ENCODE measurements around the gene LRMDA.

The LRMDA gene

DNA sequence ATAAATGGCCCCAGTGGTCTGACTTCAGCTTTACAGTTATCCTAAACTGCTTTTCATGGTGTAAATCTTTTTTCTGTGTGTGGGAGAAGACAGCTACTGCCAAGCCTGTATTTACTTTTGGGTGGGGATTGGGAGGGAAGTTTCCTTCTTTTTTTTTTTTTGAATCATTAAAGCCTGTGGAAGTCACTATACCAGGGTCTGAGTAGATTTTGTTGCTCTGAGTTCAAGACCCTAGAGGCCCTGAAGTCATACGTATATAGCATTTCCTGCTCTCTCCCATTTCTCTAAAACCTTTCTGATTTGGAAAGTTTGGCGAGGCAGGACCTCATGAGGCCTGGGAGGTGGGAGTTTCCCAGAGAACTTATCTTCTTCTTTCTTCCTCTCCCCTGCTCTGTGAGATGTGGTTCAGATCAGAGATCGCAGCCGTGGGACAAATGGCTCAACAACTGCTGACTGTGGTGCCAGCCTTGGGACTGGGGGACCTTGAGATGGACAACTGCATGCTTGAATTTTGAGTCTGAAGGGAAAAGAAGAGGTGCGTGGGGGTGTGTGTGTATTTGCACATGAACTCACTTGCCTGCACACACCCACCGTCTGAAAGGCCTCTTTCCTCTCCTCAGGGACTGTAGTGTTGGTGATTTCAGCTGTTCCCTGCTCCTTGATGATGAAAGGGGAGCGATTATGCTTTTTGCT lies 18.1 kb downstream of the LRMDA start:
- DNase-seq (ENCODE audit: low spot score): no peak

- DNase-seq (ENCODE audit: low spot score): no peak
Observed at GRCh38 chr10:75450075-75450445, 18.6 kb downstream of the LRMDA start.

DNA sequence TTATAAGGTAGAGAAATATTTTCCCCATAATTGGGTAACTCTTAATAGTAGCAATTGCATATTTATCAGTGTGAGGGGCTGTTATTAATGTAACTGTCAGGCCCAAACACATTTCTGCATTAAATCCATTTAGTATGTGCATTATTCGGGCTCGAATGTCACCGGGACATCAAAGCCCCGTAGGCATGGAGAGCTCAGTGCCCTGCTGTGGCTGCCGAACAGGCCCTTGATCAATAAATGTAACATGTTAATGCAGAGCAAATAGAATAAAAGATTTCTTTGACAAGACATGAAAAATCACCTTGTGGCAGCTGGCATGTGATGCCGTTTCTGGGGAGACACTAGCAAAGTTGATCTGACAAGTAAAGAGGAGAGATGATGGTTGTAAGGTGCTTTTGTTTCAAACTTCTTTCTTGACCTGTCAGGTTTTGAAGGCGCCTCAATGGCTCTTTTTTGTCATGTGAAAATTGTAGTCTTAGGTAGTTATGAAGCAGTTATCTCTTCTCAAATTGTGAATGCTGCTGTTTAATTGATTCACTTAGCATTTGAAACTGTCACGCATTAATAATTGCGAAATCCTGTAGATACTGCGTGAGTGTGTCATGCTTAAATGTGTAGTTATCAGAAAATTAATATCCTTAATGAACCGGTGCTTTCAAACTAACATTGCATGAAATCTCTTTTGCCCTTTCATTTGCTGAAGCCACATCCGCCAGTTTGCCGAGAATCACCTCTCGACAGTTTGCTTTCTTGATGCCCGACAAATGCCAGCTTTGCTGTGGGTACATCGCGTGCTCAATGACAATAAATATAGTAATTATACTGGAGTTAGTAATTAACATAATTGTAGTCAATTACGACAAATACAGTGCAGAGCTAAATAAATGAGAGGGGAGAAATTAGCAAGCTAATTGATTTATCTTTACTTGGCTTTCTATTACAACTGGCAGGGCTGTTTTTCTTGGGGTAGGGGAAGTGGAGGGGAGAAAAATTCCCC lies 19.5 kb downstream of the LRMDA start:
- DNase-seq (ENCODE audit: low spot score): no peak

DNA sequence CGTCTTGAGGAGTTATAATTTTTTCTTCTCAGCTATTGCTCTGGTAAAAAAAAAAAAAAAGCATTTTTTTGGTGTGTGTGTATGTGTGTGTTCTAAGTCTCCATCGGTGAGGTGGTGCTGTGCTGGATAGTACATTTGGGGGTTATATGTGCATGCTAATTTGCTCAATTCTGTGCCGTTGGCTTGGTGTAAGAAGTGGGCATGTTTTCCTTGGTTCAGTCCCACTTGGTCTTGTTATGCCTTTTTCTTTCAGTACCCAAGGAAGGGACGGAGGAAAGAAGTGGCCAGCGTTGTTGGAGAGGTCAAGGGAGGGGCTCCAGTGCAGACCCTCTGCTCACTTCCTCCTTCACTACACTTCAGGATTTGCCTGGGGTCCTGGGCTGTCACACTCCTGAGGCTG lies 20.4 kb downstream of the LRMDA start:
- DNase-seq (ENCODE audit: low spot score): no peak

DNA sequence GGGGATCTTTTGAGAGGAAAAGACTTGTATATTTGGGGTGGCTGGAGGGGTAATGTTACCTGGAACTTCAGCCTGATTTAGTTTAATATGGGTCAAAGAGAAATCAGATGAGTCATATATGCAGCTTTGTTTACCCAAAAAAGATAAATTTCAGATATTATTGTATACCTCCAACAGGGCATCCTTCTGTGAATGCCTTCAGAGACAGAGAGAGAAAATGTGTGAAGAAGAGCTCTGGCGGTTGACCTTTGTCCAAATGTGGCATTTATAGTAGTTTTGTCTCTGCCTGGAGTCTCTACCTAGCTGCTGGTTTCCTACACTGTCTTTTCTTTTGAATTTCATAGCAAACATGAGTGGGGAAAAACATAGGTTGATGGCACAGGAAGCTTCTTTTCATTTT lies 21.6 kb downstream of the LRMDA start:
- DNase-seq (ENCODE audit: low spot score): no peak

GRCh38 chr10:75456122-75456521 lies 24.7 kb downstream of the LRMDA start:
- DNase-seq (ENCODE audit: low spot score): no peak

- no peak for DNase-seq (ENCODE audit: low spot score)
Observed at GRCh38 chr10:75460059-75460458, 28.6 kb downstream of the LRMDA start.

- DNase-seq (ENCODE audit: low spot score): no peak
Observed at GRCh38 chr10:75461672-75462649, 30.5 kb downstream of the LRMDA start.

DNA sequence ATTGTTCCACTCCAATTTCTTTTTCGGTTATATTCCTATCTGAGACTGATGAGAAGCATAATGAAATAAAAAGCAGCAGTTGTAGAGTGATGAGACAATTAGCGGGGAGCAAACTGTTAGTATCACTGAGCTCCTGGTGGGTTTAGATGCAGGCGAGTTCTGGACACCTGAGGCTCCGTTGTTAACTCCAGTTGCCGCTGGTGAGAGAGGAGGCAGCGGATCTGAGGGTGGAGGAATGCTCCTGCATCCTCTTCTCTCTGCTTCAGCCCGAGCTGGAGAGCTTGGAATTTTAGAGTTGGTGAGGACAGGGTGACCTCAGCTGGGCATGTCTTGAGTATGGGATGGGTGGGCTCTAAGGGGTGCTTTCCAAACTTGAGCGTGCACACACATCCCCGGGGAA lies 31.4 kb downstream of the LRMDA start:
- no peak for DNase-seq (ENCODE audit: low spot score)

- DNase-seq (ENCODE audit: low spot score): no peak
Observed at GRCh38 chr10:75464478-75465449, 33.3 kb downstream of the LRMDA start.

DNA sequence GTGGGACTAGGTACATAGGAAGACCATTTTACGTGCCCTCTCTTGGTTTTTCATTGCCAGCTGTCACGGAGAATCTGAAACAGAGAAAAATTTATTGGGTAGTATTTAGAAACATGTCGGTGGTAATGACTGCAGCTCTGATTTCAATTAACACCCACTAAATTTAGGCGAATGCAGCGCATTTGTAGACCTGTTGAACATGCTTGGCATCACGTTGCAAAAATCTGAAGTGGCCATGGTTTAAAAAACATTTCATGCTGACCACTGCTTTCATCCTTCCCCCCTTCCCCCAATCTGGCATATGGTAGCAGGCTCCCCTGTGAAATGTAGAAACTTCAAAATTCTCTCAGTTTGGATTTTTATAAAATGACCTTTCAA lies 34.0 kb downstream of the LRMDA start:
- no peak for DNase-seq (ENCODE audit: low spot score)

- no peak for DNase-seq (ENCODE audit: low spot score)
Observed at GRCh38 chr10:75466001-75466400, 34.6 kb downstream of the LRMDA start.

DNA sequence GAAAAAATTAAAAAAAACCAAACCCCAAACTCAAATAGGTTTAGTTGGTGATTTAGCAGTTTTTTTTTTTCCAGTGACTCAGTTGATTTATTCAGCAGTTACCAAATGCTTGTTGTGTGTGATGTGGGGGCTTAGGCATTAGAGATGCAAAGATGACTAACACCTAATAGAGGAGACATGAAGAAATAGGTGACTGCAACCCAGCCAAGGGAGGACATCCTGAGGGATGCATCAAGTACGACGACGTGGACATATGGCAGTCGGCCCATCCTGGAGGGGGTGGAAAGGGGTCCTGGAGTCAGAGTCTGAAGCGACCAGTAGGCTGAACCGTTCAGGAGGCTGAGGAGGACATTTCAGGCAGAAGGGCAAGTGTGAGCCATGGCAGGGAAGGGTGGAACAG lies 35.5 kb downstream of the LRMDA start:
- peak; percentile 29 for DNase-seq (ENCODE audit: low spot score)

GRCh38 chr10:75468612-75469005 lies 37.2 kb downstream of the LRMDA start:
- DNase-seq (ENCODE audit: low spot score): no peak

DNA sequence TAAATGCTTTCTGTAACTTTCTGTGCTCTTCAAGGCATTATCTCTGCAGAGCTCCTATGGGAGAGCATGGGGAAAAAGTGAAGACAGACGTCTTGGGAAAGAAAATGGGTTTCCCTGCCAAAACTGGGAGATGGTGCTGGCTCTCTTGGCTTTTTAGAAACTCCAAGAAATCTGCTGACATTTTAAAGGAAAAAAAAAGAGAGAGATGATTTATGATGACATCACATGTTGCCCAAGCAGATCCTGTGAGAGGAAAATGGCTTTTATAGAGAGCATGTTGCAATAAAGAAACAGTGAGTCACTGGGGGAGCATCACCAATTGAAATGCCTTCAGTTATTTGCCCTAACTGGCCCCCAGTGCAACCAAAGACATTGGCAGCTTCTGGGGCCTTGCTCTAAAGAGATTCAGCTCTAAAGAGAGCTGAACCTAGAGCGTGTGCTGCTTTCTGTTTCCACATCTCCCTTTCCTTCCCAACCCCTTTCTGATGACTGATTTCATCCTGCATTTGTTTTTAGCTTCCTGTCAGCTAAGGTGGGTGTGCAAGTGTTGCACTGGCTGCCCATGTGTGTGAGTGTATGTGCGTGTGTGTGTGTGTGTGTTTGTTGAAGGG lies 37.7 kb downstream of the LRMDA start:
- DNase-seq (ENCODE audit: low spot score): peak; percentile 82

DNA sequence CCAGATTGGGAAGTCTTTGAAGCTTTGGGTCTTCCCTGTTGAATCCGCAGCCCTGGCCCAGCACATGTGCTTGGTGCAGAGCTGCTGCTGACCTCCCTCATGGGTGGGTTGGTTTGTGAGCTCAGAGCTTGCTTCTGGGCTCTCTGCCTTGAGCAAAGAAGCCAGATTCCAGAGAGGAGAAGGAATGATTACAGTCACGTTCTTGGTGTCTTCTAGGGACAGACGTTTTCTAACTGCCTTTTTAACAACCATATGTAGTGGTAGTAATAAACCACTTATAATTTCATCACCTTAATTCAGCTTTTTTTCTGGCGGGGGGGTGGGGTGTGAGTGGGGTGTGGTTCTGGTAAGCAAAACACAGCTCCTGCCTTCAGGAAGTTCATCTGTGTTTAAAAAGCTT lies 39.5 kb downstream of the LRMDA start:
- DNase-seq (ENCODE audit: low spot score): peak; percentile 68

DNA sequence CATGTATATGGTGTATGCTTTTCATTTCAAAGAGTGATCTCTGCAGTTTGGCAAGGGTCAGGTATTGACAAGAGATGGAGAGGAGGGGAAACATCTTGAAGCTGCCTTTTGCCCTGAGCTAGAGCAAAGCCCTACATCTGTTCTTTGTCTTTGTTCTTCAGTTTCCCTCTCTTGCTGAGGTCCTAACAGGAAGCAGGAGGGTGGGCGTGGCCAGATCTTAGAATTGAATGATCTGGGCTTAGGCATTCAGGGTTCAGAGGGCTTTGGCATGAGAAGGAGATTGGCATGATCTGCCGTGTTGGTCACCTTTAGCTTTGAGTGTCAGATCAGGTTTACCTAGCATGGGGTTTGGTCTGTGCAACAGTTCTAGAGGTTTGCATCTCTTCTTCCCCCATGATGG lies 41.3 kb downstream of the LRMDA start:
- DNase-seq (ENCODE audit: low spot score): no peak

DNA sequence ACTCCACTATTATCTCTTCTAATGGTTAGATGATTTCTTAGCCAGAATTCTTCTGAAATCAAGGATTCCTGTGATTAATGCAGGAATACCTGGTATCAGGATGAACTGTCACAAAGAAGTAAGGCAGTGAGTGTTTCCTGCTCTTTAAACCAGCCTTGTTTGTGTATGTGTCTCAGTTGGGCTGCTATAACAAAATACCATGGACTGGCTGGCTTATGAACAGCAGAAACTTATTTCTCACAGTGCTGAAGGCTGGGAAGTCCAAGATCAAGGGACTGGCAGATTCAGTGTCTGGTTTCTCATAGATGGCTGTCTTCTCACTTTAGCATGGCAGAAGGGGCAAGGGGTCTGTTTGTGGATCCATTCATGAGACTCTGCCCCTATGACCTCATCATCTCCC lies 42.7 kb downstream of the LRMDA start:
- no peak for DNase-seq (ENCODE audit: low spot score)

- DNase-seq (ENCODE audit: low spot score): no peak
Observed at GRCh38 chr10:75475460-75476182, 44.2 kb downstream of the LRMDA start.

- no peak for DNase-seq (ENCODE audit: low spot score)
Observed at GRCh38 chr10:75476569-75476968, 45.1 kb downstream of the LRMDA start.

Data from AG20443 (cell line).